Measurements from ENCODE around the gene TRIM25.

DNA sequence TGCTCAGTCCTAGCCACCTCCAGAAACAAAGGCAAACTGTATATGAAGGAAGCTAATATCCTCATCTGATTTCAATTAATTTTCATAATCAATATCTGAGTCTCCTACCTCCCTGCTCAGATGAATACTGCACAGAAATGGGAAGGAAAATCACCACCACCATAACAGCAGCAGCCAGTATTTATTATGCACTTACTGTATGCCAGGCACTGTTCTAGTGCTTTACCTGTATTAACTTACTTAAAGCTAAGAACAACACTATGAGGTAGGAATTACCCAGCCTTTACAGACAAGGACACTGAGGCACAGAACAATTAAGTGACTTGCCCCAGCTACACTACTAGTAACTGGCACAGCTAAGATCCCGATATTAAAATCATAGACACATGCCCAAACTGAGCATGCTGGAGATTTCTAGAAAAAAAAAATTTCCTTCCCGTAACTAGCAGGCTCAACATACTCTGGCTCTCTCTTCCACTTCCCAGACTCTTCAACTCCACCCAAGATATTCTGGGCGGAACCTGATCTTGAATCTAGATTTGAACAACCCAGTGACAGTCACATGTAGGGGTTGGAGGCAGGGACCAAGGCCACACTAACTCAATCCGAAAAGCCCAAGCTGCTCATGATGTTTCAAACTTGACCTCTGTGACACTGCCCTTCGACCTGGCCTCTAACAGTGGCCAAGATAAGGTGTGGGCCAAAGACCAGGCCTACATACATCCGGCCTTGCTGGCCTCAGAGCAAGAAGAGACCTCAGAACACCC, 3.9 kb downstream of the TRIM25 start:
- TF ChIP-seq CTCF (conservative IDR thresholded peaks at IDR 0.05) (no peak), EZH2 (IDR thresholded peaks at IDR 0.05; ENCODE audit: low read depth) (no peak)
